ENCODE measurements around the gene LIM2.
A peak's percentile ranks its signal among the peaks of the same experiment; 100 is the strongest.

Gene LIM2

DNA sequence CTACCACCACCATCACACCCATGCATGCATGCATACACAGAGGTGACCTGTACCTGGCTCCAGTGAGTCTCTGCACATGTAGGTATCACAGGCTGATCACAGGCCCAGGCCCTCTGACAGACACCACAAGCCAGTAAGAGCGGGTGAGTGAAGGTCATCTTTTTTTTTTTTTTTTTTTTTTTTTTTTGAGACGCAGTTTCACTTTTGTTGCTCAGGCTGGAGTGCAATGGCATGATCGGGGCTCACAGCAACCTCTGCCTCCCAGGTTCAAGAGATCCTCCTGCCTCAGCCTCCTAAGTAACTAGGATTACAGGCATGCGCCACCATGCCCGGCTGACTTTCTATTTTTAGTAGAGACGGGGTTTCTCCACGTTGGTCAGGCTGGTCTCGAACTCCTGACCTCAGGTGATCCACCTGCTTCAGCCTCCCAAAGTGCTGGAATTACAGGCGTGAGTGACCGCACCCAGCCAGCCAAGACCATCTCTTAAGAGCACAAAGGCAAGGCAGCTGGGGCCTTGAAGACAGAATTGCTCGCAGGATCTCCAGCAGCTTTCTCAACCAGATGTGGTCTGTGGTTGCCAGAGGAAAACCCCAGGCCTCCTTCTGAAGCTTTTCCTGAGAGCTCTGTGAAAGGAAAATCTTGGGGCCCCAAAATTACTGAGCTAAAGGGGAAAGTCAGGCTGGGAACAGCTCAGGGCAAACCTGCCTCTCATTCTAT is 12.1 kb downstream of the LIM2 start:
- Histone ChIP-seq H3K27ac (ENCODE audit: low read depth in 2 of 2, low read length in 2 of 2) (no peak overlapping the region), H3K4me1 (ENCODE audit: control insufficient read depth in 2 of 2, insufficient read depth in 2 of 2, low read length in 2 of 2) (no peaks in the 10 kb centered on the region), H3K36me3 (ENCODE audit: control insufficient read depth in 2 of 2, insufficient read depth in 2 of 2, low read length in 2 of 2) (no peaks in the 10 kb centered on the region), H3K27me3 (ENCODE audit: control insufficient read depth in 2 of 2, insufficient read depth in 2 of 2, low read length in 2 of 2) (no peaks in the 10 kb centered on the region), H3K9me3 (ENCODE audit: control insufficient read depth in 2 of 2, low read length in 2 of 2) (no peaks in the 10 kb centered on the region), H3K4me3 (ENCODE audit: low read length in 2 of 2) (no peak overlapping the region), H3K9ac (ENCODE audit: low read depth in 1 of 2, low read length in 2 of 2) (no peak overlapping the region)

DNA sequence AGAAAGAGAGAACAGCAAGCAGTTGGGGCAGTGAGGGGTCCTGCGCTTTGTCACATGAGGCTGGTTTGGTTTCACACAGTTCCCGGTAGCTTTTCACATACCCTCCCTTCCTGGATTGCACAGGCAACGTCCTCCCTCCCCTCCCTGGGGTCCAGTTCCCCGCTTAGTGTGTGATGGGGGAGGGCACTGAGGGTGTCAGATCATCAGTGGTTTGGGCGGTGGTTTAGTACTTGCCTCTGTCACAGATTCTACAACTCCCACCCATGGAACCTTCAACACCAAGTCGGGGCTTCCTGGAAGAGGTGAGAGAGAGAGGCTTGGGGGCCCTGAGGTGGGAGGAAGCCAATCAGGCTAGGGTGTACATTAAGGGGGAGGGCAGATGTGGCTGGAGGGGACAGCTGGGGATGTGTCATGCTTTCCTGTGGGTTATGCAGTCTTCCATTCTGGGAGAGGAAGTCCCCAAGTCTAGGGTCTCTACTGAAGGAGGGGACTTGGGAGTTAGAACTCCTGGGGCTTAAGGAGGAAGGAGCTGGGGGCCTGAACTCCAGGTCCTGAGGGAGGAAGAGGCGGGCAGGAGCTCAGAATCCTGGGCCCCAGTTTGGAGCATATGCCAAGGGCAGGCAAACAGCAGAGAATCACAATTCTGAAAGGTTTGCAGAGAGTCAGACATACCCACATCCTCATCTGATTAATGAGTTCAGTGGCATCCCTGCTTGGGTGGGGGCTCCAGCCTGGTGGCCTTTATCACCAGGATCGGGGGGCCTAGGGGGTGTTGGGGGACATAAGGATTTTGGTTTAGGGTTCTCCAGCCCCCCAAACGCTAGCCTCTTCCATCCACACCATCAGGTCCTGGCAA is 14.9 kb downstream of the LIM2 start, which contains the start of gene NKG7:
Gene NKG7 (minus strand): TSS at position 6 of the 856 bp plus-strand sequence. CDS start 119 bp downstream, outside the sequence.
- Histone ChIP-seq H3K36me3 (ENCODE audit: control insufficient read depth in 2 of 2, insufficient read depth in 2 of 2, low read length in 2 of 2) (no peaks in the 10 kb centered on the region), H3K4me1 (ENCODE audit: control insufficient read depth in 2 of 2, insufficient read depth in 2 of 2, low read length in 2 of 2) (peaks cover 0 to 6% of the 10 kb centered on the region in 2 donors), H3K27me3 (ENCODE audit: control insufficient read depth in 2 of 2, insufficient read depth in 2 of 2, low read length in 2 of 2) (no peaks in the 10 kb centered on the region), H3K27ac (ENCODE audit: low read depth in 2 of 2, low read length in 2 of 2) (peak within 1 kb of the TSS; percentile 13 to 67), H3K9me3 (ENCODE audit: control insufficient read depth in 2 of 2, low read length in 2 of 2) (no peaks in the 10 kb centered on the region), H3K9ac (ENCODE audit: low read depth in 1 of 2, low read length in 2 of 2) (no peak within 1 kb of the TSS), H3K4me3 (ENCODE audit: low read length in 2 of 2) (peak within 1 kb of the TSS in 1 of 2 donors; percentile 20)

DNA sequence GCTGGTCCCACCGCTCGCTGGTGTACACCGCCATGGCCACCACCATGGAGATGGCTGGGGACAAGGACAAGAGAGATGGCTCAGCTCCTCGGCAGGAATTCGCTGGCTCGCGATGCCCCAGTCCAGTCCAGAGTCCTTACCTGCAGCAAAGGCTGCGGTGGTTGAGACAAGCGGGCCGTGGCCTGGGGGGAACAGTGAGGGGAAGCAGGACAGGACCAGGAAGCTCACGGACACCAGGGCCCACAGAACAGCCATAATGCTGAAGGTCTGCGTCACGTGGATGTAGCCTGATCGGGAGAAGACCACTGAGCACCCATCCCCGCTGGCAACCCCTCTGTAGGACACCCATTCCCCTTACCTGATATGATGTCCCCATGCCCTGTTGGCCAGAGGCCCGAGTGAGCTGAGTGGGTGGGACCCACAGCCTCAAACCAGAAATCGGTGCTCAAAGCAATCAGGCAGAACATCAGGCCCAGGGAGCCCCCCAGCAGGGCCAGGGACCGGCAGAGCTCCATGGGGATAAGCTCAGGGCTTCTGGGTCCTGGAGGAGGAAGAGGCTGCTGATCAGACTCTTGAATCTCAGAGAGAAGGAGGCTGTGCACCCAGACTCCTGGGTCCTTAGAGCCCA is 15.6 kb downstream of the LIM2 start:
- H3K36me3 ChIP-seq (ENCODE audit: control insufficient read depth in 2 of 2, insufficient read depth in 2 of 2, low read length in 2 of 2) = no peaks in the 10 kb centered on the region
- peaks cover 0 to 6% of the 10 kb centered on the region in 2 donors for H3K4me1 ChIP-seq (ENCODE audit: control insufficient read depth in 2 of 2, insufficient read depth in 2 of 2, low read length in 2 of 2)
- H3K9me3 ChIP-seq (ENCODE audit: control insufficient read depth in 2 of 2, low read length in 2 of 2) = no peaks in the 10 kb centered on the region
- peak overlapping the region in 1 of 2 donors; percentile 20 for H3K4me3 ChIP-seq (ENCODE audit: low read length in 2 of 2)
- no peak overlapping the region for H3K9ac ChIP-seq (ENCODE audit: low read depth in 1 of 2, low read length in 2 of 2)
- H3K27me3 ChIP-seq (ENCODE audit: control insufficient read depth in 2 of 2, insufficient read depth in 2 of 2, low read length in 2 of 2) = no peaks in the 10 kb centered on the region
- H3K27ac ChIP-seq (ENCODE audit: low read depth in 2 of 2, low read length in 2 of 2) = peak overlapping the region; percentile 13 to 67

DNA sequence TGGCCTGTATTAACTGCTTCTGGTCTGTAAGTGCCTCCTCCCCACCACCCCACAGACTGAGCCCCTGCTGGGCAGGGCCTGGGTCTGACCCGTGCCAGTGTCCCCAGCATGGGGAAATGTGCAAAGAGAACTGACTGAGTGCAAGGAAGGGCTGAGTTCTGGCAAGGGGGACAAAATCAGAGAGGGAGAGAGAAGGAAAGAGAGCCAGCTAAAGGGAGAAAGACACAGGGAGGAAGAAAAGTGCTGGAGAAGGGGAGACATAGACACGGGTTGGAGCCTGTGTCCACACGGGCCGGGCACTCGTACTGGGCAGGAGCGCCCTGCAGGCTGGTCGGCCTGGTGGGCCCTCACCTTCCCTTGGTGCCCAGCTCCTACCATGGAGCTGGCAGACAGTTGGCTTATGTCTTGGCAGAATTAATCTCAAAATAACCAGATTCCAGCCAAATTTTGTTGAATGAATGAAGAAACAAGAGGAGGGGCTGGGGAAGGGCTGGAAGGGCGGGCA is 16.5 kb downstream of the LIM2 start:
- Histone ChIP-seq H3K4me1 (ENCODE audit: control insufficient read depth in 2 of 2, insufficient read depth in 2 of 2, low read length in 2 of 2) (peaks cover 5 to 6% of the 10 kb centered on the region in 2 donors), H3K36me3 (ENCODE audit: control insufficient read depth in 2 of 2, insufficient read depth in 2 of 2, low read length in 2 of 2) (no peaks in the 10 kb centered on the region), H3K9ac (ENCODE audit: low read depth in 1 of 2, low read length in 2 of 2) (no peak overlapping the region), H3K9me3 (ENCODE audit: control insufficient read depth in 2 of 2, low read length in 2 of 2) (no peaks in the 10 kb centered on the region), H3K4me3 (ENCODE audit: low read length in 2 of 2) (no peak overlapping the region), H3K27me3 (ENCODE audit: control insufficient read depth in 2 of 2, insufficient read depth in 2 of 2, low read length in 2 of 2) (no peaks in the 10 kb centered on the region), H3K27ac (ENCODE audit: low read depth in 2 of 2, low read length in 2 of 2) (no peak overlapping the region)

DNA sequence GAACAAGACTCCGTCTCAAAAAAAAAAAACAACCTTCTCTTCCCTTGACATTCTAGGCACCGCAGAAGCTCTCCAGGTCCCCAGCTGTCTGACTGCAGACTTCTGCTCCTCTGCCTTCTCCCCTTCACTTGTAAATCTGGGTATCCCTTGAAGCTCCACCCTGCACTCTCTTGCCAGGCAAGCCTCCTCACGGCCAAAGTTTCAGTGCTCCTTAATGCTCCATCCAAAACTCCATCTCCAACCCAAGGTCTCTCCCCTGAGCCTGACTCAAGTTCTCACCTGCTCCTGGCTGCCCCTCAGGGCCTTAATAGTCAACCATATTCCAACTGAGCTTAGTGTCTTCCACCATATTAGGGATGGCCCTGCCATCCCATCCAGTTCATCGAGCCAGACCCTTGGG is 17.5 kb downstream of the LIM2 start:
- Histone ChIP-seq H3K9me3 (ENCODE audit: control insufficient read depth in 2 of 2, low read length in 2 of 2) (no peaks in the 10 kb centered on the region), H3K4me1 (ENCODE audit: control insufficient read depth in 2 of 2, insufficient read depth in 2 of 2, low read length in 2 of 2) (peaks cover 9 to 11% of the 10 kb centered on the region in 2 donors), H3K4me3 (ENCODE audit: low read length in 2 of 2) (peak overlapping the region in 1 of 2 donors; percentile 13), H3K36me3 (ENCODE audit: control insufficient read depth in 2 of 2, insufficient read depth in 2 of 2, low read length in 2 of 2) (no peaks in the 10 kb centered on the region), H3K27me3 (ENCODE audit: control insufficient read depth in 2 of 2, insufficient read depth in 2 of 2, low read length in 2 of 2) (no peaks in the 10 kb centered on the region), H3K27ac (ENCODE audit: low read depth in 2 of 2, low read length in 2 of 2) (no peak overlapping the region), H3K9ac (ENCODE audit: low read depth in 1 of 2, low read length in 2 of 2) (no peak overlapping the region)

DNA sequence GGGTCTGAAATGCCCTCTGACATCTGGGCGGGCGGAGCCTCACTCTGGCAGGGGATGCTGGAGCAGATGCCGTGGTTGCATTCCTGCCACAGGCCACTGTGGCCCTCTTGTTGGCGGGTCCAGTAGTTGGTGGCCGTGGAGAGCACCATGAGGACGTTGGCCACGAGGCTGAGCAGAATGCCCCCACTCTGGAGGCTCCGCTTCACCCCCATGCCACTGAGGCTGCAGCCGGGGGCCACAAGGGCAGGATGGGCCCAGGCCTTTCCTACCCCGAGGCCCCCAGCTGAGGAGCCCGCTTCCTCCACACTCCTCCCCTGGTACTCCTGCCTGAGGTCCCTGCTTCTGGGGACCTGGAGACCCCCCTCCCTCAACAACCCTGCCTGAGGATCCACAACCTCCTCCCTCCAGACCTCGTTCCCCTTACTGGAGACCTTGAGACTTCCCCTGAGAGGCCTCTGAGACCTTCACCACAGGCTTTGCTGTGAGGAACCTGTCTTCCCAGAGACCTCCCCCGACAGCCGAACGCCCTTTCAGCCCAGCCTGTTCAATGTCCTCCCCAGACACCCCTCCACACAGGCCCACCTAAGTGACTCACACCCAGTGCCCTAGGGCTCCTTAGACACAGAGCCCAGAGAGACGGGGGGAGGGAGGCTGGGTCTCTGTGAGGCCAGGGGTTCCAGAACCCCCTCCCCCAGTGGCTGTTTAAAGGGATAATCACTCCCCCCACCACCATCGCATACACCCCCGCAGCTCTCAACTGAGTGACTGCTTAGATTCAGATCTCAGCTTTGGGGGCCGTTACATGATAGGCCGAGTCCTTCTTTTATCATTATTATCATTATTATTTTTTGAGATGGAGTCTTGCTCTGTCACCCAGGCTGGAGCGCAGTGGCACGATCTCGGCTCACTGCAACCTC is 19.1 kb downstream of the LIM2 start, which contains the start of gene CLDND2:
Gene CLDND2 (minus strand): TSS at position 638 of the 917 bp plus-strand sequence. CDS start 426 bp downstream, at position 212.
- Histone ChIP-seq H3K9ac (ENCODE audit: low read depth in 1 of 2, low read length in 2 of 2) (peak within 1 kb of the TSS; percentile 70 to 88), H3K27ac (ENCODE audit: low read depth in 2 of 2, low read length in 2 of 2) (peak within 1 kb of the TSS; percentile 78 to 98), H3K9me3 (ENCODE audit: control insufficient read depth in 2 of 2, low read length in 2 of 2) (no peaks in the 10 kb centered on the region), H3K4me3 (ENCODE audit: low read length in 2 of 2) (peak within 1 kb of the TSS; percentile 82 to 97), H3K27me3 (ENCODE audit: control insufficient read depth in 2 of 2, insufficient read depth in 2 of 2, low read length in 2 of 2) (no peaks in the 10 kb centered on the region), H3K36me3 (ENCODE audit: control insufficient read depth in 2 of 2, insufficient read depth in 2 of 2, low read length in 2 of 2) (no peaks in the 10 kb centered on the region), H3K4me1 (ENCODE audit: control insufficient read depth in 2 of 2, insufficient read depth in 2 of 2, low read length in 2 of 2) (peaks cover 11 to 19% of the 10 kb centered on the region in 2 donors)

DNA sequence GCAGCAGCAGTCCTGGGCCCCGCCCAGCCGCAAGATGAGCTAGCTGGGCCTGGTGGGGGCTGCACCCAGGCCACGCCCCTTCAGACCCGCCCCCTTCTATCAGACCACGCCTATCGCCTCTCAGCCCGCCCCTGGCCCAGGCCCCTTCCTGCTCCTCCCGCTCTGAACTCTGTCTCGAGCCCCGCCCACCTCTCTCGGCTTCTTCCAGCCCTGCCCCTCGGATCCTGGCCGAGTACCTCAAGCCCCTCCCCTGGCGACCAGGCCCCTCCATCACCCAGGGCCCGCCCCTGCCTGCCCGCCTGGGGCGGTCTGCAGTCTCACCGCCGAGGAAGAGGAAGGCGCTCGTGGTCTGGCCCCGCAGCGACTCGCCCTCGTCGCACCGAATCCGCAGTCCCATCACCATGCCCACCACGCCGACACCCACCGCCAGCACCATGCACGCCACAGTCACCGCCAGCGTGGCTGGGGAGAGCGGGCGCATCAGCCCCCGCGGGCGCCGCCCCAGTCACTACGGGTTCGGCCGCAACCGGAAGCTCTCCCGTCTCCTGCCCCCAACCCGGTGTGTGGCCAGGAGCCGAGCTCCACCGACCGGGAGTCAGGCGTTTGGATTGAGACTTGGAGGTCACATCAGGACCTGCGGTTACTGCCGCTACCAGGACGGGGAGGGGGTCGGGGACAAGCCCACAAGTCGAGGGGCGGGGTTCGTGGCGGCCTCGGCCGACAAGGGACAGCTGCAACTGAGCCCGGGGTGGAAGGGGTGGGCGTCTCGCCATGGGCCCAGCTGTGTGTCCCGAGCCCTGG is 20.0 kb downstream of the LIM2 start:
- H3K27me3 ChIP-seq (ENCODE audit: control insufficient read depth in 2 of 2, insufficient read depth in 2 of 2, low read length in 2 of 2) = no peaks in the 10 kb centered on the region
- no peaks in the 10 kb centered on the region for H3K9me3 ChIP-seq (ENCODE audit: control insufficient read depth in 2 of 2, low read length in 2 of 2)
- H3K36me3 ChIP-seq (ENCODE audit: control insufficient read depth in 2 of 2, insufficient read depth in 2 of 2, low read length in 2 of 2) = no peaks in the 10 kb centered on the region
- peaks cover 15 to 20% of the 10 kb centered on the region in 2 donors for H3K4me1 ChIP-seq (ENCODE audit: control insufficient read depth in 2 of 2, insufficient read depth in 2 of 2, low read length in 2 of 2)
- H3K4me3 ChIP-seq (ENCODE audit: low read length in 2 of 2) = peak overlapping the region; percentile 82 to 97
- peak overlapping the region; percentile 93 to 98 for H3K27ac ChIP-seq (ENCODE audit: low read depth in 2 of 2, low read length in 2 of 2)
- peak overlapping the region; percentile 88 to 90 for H3K9ac ChIP-seq (ENCODE audit: low read depth in 1 of 2, low read length in 2 of 2)

DNA sequence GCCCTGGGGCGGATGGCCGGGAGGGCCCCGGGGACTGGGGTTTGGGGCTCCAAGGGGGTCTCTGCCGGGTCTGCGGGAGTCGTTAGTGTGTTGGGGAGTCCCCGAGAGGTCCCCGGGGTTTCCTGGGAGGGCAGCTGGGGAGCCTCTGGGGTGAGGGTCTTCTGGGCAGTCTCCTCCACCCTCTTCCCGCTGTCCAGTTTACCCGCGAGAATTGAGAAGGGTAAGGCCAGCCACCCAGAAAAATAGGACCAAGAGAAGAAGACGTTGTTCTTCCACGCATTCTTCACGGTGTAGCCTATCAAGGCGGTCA is 20.6 kb downstream of the LIM2 start:
- Histone ChIP-seq H3K36me3 (ENCODE audit: control insufficient read depth in 2 of 2, insufficient read depth in 2 of 2, low read length in 2 of 2) (no peaks in the 10 kb centered on the region), H3K4me1 (ENCODE audit: control insufficient read depth in 2 of 2, insufficient read depth in 2 of 2, low read length in 2 of 2) (peaks cover 18 to 24% of the 10 kb centered on the region in 2 donors), H3K27me3 (ENCODE audit: control insufficient read depth in 2 of 2, insufficient read depth in 2 of 2, low read length in 2 of 2) (no peaks in the 10 kb centered on the region), H3K9me3 (ENCODE audit: control insufficient read depth in 2 of 2, low read length in 2 of 2) (no peaks in the 10 kb centered on the region), H3K4me3 (ENCODE audit: low read length in 2 of 2) (peak overlapping the region; percentile 82 to 97), H3K9ac (ENCODE audit: low read depth in 1 of 2, low read length in 2 of 2) (peak overlapping the region; percentile 88 to 90), H3K27ac (ENCODE audit: low read depth in 2 of 2, low read length in 2 of 2) (peak overlapping the region; percentile 93 to 98)
